Natural killer cell (primary cell): ENCODE results near the gene NMRK2. TPM values are rescaled to one million over a fixed set of nuclear protein-coding genes. Genes with fewer than 3 reads are reported as not detected.

Experiments used
- ATAC-seq, 3 donors: fragments of 150-1000 bp in 2 of 3; fragments of 200-7000 bp in 1 of 3; cut with Tn5 transposase; 1 replicate in 1 of 3; 2 replicates in 2 of 3; pipeline ENCODE4 v1.10.0; 2021; ENCODE audit warnings: mild to moderate bottlenecking in 2 of 3, moderate library complexity in 2 of 3
- DNase-seq, 2 donors: peaks; one replicate each; pipeline versions ENCODE4 v3.0.0 to v3.0.0-alpha.2; 2013 to 2021; ENCODE audit warnings: mixed read lengths in 1 of 2
- H3K27ac ChIP-seq: one replicate; pipeline ENCODE4 v1.5.1; 2013; ENCODE audit warnings: mild to moderate bottlenecking, low read length
- H3K27me3 ChIP-seq: one replicate; pipeline ENCODE4 v1.6.1; 2013; ENCODE audit warnings: low read length; ENCODE audit not compliant: control insufficient read depth, insufficient read depth
- H3K36me3 ChIP-seq: one replicate; pipeline ENCODE4 v1.6.1; 2013; ENCODE audit warnings: low read length; ENCODE audit not compliant: control insufficient read depth, insufficient read depth
- H3K4me1 ChIP-seq: one replicate; pipeline ENCODE4 v1.6.1; 2013; ENCODE audit warnings: low read length; ENCODE audit not compliant: control insufficient read depth, insufficient read depth
- H3K4me3 ChIP-seq: one replicate; pipeline ENCODE4 v1.5.1; 2013; ENCODE audit warnings: low read length
- H3K9me3 ChIP-seq: one replicate; pipeline ENCODE4 v1.6.1; 2013; ENCODE audit warnings: low read length; ENCODE audit not compliant: control insufficient read depth, insufficient read depth
- H3K27ac Mint-ChIP-seq, 2 donors: one replicate each; pipeline ENCODE4 v1.8.0; 2022; ENCODE audit warnings: mild to moderate bottlenecking in 2 of 2, mixed read lengths in 2 of 2, moderate library complexity in 1 of 2
- H3K27me3 Mint-ChIP-seq, 2 donors: one replicate each; pipeline ENCODE4 v1.8.0; 2022; ENCODE audit warnings: low read depth in 2 of 2, mixed read lengths in 2 of 2
- H3K36me3 Mint-ChIP-seq: one replicate; pipeline ENCODE4 v1.8.0; 2022; ENCODE audit warnings: mixed read lengths
- H3K4me1 Mint-ChIP-seq, 2 donors: one replicate each; pipeline ENCODE4 v1.8.0; 2022; ENCODE audit warnings: mixed read lengths in 2 of 2
- H3K4me3 Mint-ChIP-seq: one replicate; pipeline ENCODE4 v1.8.0; 2022; ENCODE audit warnings: mild to moderate bottlenecking, moderate library complexity, mixed read lengths
- H3K9me3 Mint-ChIP-seq, 2 donors: one replicate each; pipeline ENCODE4 v1.8.0; 2022; ENCODE audit warnings: mixed read lengths in 2 of 2
- WGBS: methylation state at CpG from one replicate; pipeline ENCODE4 v1.1.7; 2013; ENCODE audit warnings: missing lambda C conversion rate; ENCODE audit not compliant: insufficient coverage; 5-methylcytosine and 5-hydroxymethylcytosine counted together
- intact Hi-C: fragments of 100-400 bp; cut with micrococcal nuclease; formaldehyde crosslinking; loops from one replicate; pipeline ENCODE4 v1.14.2; 2022
- total RNA-seq, 4 donors: library from RNA; stranded (reverse); fragments of 120-200 nt in 1 of 4; gene quantifications; one replicate each; pipeline versions ENCODE4 v1.2.3 to v1.2.4, GENCODE V29; 2013 to 2022
- TF ChIP-seq, protein P1 (sequence below): fragments of 200-600 bp; IDR thresholded peaks from one replicate; pipeline ENCODE4 v1.8.0; 2022; ENCODE audit warnings: antibody characterized with exemption

The NMRK2 gene
- total RNA-seq, 3 donors from 2014 or later (not counting 1 experiment from before 2014, with no cell fraction given): not detected

GRCh38 chr19:3983542-3983914 is 50.7 kb downstream of the NMRK2 start:
- peak overlapping the region; percentile 90 for H3K27ac ChIP-seq
- DNase-seq (peak in 1 of 2 donors; percentile 20), ATAC-seq (no peak)
- TF ChIP-seq, protein P1, sequence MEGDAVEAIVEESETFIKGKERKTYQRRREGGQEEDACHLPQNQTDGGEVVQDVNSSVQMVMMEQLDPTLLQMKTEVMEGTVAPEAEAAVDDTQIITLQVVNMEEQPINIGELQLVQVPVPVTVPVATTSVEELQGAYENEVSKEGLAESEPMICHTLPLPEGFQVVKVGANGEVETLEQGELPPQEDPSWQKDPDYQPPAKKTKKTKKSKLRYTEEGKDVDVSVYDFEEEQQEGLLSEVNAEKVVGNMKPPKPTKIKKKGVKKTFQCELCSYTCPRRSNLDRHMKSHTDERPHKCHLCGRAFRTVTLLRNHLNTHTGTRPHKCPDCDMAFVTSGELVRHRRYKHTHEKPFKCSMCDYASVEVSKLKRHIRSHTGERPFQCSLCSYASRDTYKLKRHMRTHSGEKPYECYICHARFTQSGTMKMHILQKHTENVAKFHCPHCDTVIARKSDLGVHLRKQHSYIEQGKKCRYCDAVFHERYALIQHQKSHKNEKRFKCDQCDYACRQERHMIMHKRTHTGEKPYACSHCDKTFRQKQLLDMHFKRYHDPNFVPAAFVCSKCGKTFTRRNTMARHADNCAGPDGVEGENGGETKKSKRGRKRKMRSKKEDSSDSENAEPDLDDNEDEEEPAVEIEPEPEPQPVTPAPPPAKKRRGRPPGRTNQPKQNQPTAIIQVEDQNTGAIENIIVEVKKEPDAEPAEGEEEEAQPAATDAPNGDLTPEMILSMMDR: no peak
- Mint-ChIP-seq H3K4me3 (peak overlapping the region; percentile 93), H3K27ac (peak overlapping the region; percentile 91 to 97), H3K9me3 (no peaks in the 10 kb centered on the region), H3K4me1 (peaks cover 39 to 51% of the 10 kb centered on the region in 2 donors), H3K36me3 (peaks cover 7% of the 10 kb centered on the region), H3K27me3 (no peaks in the 10 kb centered on the region)
- intact Hi-C loops: loop anchor here (10.0 kb wide), 1 partner anchor 199 kb away; the partner anchor contains the start of gene MATK
- peaks cover 64% of the 10 kb centered on the region for H3K4me1 ChIP-seq
- H3K27me3 ChIP-seq: no peaks in the 10 kb centered on the region
- WGBS: 70% methylated on average over 6 of the region's 7 CpGs
- H3K9me3 ChIP-seq: no peaks in the 10 kb centered on the region
- no peak overlapping the region for H3K4me3 ChIP-seq
- peaks cover 56% of the 10 kb centered on the region for H3K36me3 ChIP-seq

- Histone ChIP-seq H3K36me3 (peaks cover 52% of the 10 kb centered on the region), H3K4me1 (peaks cover 64% of the 10 kb centered on the region), H3K27me3 (no peaks in the 10 kb centered on the region), H3K4me3 (peak overlapping the region; percentile 76), H3K27ac (peak overlapping the region; percentile 90), H3K9me3 (no peaks in the 10 kb centered on the region)
- WGBS: 40% methylated on average over 30 of the region's 30 CpGs
- Mint-ChIP-seq H3K36me3 (peaks cover 7% of the 10 kb centered on the region), H3K27ac (peak overlapping the region; percentile 91 to 97), H3K4me1 (peaks cover 39 to 51% of the 10 kb centered on the region in 2 donors), H3K27me3 (no peaks in the 10 kb centered on the region), H3K4me3 (peak overlapping the region; percentile 93), H3K9me3 (no peaks in the 10 kb centered on the region)
- ATAC-seq: no peak
- DNase-seq: peak in 1 of 2 donors; percentile 52
- TF ChIP-seq, protein P1: no peak
- intact Hi-C loops: loop anchor here (10.0 kb wide), 1 partner anchor 199 kb away; the partner anchor contains the start of gene MATK
These were observed 51.2 kb downstream of the NMRK2 start for GRCh38 chr19:3983936-3984583.

- ATAC-seq (peak; percentile 2 to 7 (median 2)), DNase-seq (no peak)
- H3K27me3 Mint-ChIP-seq: no peaks in the 10 kb centered on the region
- Histone ChIP-seq H3K4me1 (peaks cover 64% of the 10 kb centered on the region), H3K9me3 (no peaks in the 10 kb centered on the region), H3K4me3 (peak overlapping the region; percentile 76), H3K27ac (peak overlapping the region; percentile 90), H3K36me3 (peaks cover 47% of the 10 kb centered on the region), H3K27me3 (no peaks in the 10 kb centered on the region)
- H3K9me3 Mint-ChIP-seq: no peaks in the 10 kb centered on the region
- H3K27ac Mint-ChIP-seq: peak overlapping the region; percentile 91 to 97
- WGBS: 1% methylated on average over 10 of the region's 10 CpGs
- H3K4me3 Mint-ChIP-seq: peak overlapping the region; percentile 93
- peaks cover 7% of the 10 kb centered on the region for H3K36me3 Mint-ChIP-seq
- peaks cover 39 to 51% of the 10 kb centered on the region in 2 donors for H3K4me1 Mint-ChIP-seq
- intact Hi-C loops: loop anchor here (10.0 kb wide), 1 partner anchor 200 kb away; the partner anchor contains the start of gene MATK
- TF ChIP-seq, protein P1: no peak
These were observed 51.7 kb downstream of the NMRK2 start for GRCh38 chr19:3984584-3984907.
